NOMO-1 treated with DMSO at 0.1 percent for 48 hours (cell line): ENCODE results near the gene RGS9BP.
"Not testable (repeated sequence)": the region's sequence is repeated elsewhere in the genome, so short reads cannot be mapped to it uniquely, and the experiment has no call there.

Source experiments
- DNase-seq: peaks from one replicate; lab custom pipeline; 2025; ENCODE audit not compliant: unreplicated experiment; lab: John Stamatoyannopoulos, UW

Gene RGS9BP

GRCh38 chr19:32694851-32695250 is 19.2 kb downstream of the RGS9BP start:
- DNase-seq = not testable (repeated sequence)

GRCh38 chr19:32695506-32695905 is 19.9 kb downstream of the RGS9BP start:
- DNase-seq = peak; percentile 32

GRCh38 chr19:32696771-32697170 is 21.1 kb downstream of the RGS9BP start:
- not testable (repeated sequence) for DNase-seq

GRCh38 chr19:32700129-32700528 is 24.5 kb downstream of the RGS9BP start:
- not testable (repeated sequence) for DNase-seq

GRCh38 chr19:32702010-32702409 is 26.4 kb downstream of the RGS9BP start:
- no peak for DNase-seq

- DNase-seq = not testable (repeated sequence)
Observed at GRCh38 chr19:32704006-32704405, 28.4 kb downstream of the RGS9BP start.

GRCh38 chr19:32708457-32708856 is 32.8 kb downstream of the RGS9BP start:
- no peak for DNase-seq

GRCh38 chr19:32709032-32709431 is 33.4 kb downstream of the RGS9BP start:
- DNase-seq = no peak

GRCh38 chr19:32711747-32712146 is 36.1 kb downstream of the RGS9BP start:
- no peak for DNase-seq

GRCh38 chr19:32716203-32716602 is 40.6 kb downstream of the RGS9BP start:
- not testable (repeated sequence) for DNase-seq

- no peak for DNase-seq
Observed at GRCh38 chr19:32717496-32717895, 41.8 kb downstream of the RGS9BP start.

GRCh38 chr19:32718286-32718685 is 42.6 kb downstream of the RGS9BP start:
- DNase-seq = no peak

GRCh38 chr19:32719611-32720059 is 44.0 kb downstream of the RGS9BP start, which contains the start of gene TDRD12:
TDRD12 (plus strand) TSS chr19:32719767; CDS start chr19:32720073, 306 bp downstream.
- DNase-seq = no peak

GRCh38 chr19:32720216-32720935 is 44.7 kb downstream of the RGS9BP start:
- no peak for DNase-seq

- DNase-seq = no peak
Observed at GRCh38 chr19:32720936-32721250, 45.2 kb downstream of the RGS9BP start.
